Tibial nerve (tissue), 4 donors: Measurements from ENCODE around the gene JUND.

Experiments
- CTCF ChIP-seq, 5 experiments: fragments of 200-600 bp in 3 of 5; fragments of 450-650 bp in 2 of 5; sonication (generic) in 3 of 5; IDR thresholded peaks; one replicate each; pipeline ENCODE4 v1.5.1; 2016 to 2019; ENCODE audit warnings: antibody characterized with exemption in 5 of 5, mild to moderate bottlenecking in 3 of 5, moderate library complexity in 2 of 5
- EP300 ChIP-seq, 2 donors: sonication (generic); formaldehyde crosslinking; IDR thresholded peaks; one replicate each; pipeline ENCODE4 v1.6.1; 2017; ENCODE audit warnings: antibody characterized with exemption in 2 of 2, mild to moderate bottlenecking in 1 of 2
- POLR2A ChIP-seq, 2 donors: fragments of 450-650 bp; IDR thresholded peaks; one replicate each; pipeline ENCODE4 v1.6.1; 2017; ENCODE audit warnings: antibody characterized with exemption in 2 of 2, mild to moderate bottlenecking in 2 of 2, moderate library complexity in 2 of 2

- TF ChIP-seq CTCF (IDR thresholded peaks at IDR 0.05) (no peak), POLR2A (IDR thresholded peaks at IDR 0.05) (no peak), EP300 (IDR thresholded peaks at IDR 0.05) (no peak)
Observed at GRCh38 chr19:18239303-18239702, 42.1 kb downstream of the JUND start.
